GM12874 (cell line): ENCODE data around the gene STOML2.

Experiments
- TF ChIP-seq, protein P1 (sequence below): IDR thresholded peaks from 2 replicates; pipeline ENCODE4 v1.5.1; 2011; ENCODE audit warnings: low read depth, mild to moderate bottlenecking, control low read depth, low read length, moderate library complexity; ENCODE audit not compliant: insufficient read depth

Gene STOML2

DNA sequence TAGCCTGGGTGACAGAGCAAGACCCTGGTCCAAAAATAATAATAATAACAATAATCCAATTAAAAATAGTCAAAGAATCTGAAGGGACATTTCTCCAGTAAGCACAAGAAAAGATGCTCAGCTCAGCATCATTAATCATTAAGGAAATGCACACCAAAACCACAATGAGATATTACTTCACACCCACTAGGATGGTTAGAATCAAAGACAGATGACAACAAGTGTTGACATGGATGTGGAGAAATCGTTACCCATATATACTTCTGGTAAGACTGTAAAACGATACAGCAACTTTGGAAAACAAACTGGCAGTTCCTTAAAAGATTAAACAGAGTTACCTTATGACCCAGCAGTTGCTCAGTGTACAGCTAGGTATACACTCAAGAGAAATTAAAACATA lies 17.9 kb downstream of the STOML2 start:
- TF ChIP-seq, protein P1, sequence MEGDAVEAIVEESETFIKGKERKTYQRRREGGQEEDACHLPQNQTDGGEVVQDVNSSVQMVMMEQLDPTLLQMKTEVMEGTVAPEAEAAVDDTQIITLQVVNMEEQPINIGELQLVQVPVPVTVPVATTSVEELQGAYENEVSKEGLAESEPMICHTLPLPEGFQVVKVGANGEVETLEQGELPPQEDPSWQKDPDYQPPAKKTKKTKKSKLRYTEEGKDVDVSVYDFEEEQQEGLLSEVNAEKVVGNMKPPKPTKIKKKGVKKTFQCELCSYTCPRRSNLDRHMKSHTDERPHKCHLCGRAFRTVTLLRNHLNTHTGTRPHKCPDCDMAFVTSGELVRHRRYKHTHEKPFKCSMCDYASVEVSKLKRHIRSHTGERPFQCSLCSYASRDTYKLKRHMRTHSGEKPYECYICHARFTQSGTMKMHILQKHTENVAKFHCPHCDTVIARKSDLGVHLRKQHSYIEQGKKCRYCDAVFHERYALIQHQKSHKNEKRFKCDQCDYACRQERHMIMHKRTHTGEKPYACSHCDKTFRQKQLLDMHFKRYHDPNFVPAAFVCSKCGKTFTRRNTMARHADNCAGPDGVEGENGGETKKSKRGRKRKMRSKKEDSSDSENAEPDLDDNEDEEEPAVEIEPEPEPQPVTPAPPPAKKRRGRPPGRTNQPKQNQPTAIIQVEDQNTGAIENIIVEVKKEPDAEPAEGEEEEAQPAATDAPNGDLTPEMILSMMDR, result no peak

- TF ChIP-seq, protein P1, result no peak
Measured at GRCh38 chr9:35079426-35080341, 23.2 kb downstream of the STOML2 start, which contains the start of gene FANCG. Gene FANCG, minus strand, starts transcription at chr9:35079942. Its CDS starts 418 bp downstream, at chr9:35079524.

- TF ChIP-seq, protein P1, result no peak
Measured at GRCh38 chr9:35079041-35079425, 23.9 kb downstream of the STOML2 start.

- TF ChIP-seq, protein P1, result no peak
Measured at GRCh38 chr9:35078066-35078465, 24.9 kb downstream of the STOML2 start.

- TF ChIP-seq, protein P1, result no peak
Measured at GRCh38 chr9:35076848-35077247, 26.1 kb downstream of the STOML2 start.

DNA sequence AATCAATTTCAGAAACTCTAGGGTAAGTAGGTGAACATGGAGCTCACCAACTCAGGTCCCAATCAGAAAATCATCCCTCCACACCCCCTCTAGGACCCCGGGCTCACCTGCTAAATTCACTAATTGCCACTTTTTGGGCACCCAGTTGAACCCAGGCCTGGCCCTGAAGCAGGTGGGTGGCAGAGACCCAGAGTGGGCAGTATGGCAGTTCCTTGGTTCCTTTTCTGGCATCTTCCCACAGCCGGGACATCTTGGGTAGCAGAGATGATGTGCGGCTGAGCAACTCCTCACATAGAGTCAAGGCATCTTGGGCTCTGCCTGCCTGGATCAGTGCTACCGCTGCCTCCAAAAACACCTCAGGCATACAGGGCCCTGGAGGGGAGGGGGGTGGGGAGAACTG lies 27.6 kb downstream of the STOML2 start:
- TF ChIP-seq, protein P1, result no peak

GRCh38 chr9:35074791-35075190 lies 28.1 kb downstream of the STOML2 start:
- TF ChIP-seq, protein P1, result no peak
